ENCODE measurements around the gene SCN8A.
"Not testable (repeated sequence)": the region's sequence is repeated elsewhere in the genome, so short reads cannot be mapped to it uniquely, and the experiment has no call there.

Gene SCN8A

DNA sequence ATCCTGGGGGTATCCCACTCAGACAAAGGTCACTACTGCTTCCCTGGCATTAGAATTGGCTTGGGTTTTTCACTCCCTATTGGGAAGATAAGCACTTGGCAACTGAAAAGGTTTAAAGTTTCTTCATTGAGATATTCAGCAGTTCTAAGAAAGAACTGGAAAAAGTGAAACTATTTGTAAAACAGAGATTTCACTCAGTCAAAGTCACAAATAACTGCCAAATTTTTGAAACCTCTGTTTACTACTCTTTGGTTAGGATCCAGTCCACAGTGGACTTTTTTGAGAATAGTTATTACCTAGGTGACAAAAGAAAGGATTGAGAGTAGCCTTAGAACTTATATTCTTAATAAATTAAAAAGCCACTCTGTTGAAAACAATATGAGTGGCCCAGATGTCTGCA, 172.7 kb downstream of the SCN8A start:
- DNase-seq (ENCODE audit: low read depth in 2 of 2), result no peak

GRCh38 chr12:51766067-51766676, 175.1 kb downstream of the SCN8A start:
- DNase-seq (ENCODE audit: low read depth in 2 of 2), result no peak

GRCh38 chr12:51771008-51771407, 180.0 kb downstream of the SCN8A start:
- DNase-seq (ENCODE audit: low read depth in 2 of 2), result no peak

- no peak for DNase-seq (ENCODE audit: low read depth in 2 of 2)
These were observed 182.3 kb downstream of the SCN8A start for GRCh38 chr12:51773145-51773869.

GRCh38 chr12:51774933-51775332, 183.9 kb downstream of the SCN8A start:
- DNase-seq (ENCODE audit: low read depth in 2 of 2), result no peak

DNA sequence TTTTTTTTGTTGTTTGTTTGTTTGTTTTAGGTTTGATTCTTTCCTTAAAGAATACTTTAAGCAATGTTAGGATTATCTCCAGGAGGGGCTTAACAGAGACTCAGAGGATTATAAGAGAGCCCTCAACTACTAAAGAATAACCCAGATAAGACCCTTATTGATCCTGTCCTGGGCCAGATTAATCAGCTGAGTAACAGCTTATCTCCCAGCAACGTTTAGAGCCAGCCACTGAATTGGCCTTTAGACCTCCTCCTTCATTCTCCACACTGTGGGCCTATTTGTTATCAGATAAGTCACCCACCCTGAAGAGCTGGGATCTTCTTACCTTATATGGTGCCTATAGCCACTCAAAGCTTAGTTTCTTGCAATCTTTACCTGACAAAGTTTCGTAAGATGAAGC, 186.4 kb downstream of the SCN8A start:
- DNase-seq (ENCODE audit: low read depth in 2 of 2), result no peak

GRCh38 chr12:51777973-51778372, 186.9 kb downstream of the SCN8A start:
- DNase-seq (ENCODE audit: low read depth in 2 of 2), result no peak

DNA sequence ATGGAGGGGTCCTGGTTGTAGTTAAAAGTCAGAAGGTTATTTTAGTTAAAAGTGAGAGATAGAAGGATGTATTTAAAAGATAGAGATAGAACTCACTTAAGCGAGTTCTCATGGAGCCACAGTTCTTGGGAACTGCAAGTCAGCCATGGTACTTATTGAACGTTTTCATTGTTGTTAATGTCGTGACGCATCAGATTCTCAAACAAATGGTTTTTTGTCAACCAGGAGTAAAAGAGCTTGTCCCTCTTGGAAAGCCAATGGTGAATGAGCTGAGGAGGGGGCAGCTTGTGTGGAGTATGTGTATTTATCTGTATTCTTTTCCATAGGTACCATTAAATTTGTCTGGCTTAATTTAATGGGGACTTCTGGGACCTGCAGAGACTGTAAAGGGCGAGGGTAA, 188.8 kb downstream of the SCN8A start:
- DNase-seq (ENCODE audit: low read depth in 2 of 2), result no peak

DNA sequence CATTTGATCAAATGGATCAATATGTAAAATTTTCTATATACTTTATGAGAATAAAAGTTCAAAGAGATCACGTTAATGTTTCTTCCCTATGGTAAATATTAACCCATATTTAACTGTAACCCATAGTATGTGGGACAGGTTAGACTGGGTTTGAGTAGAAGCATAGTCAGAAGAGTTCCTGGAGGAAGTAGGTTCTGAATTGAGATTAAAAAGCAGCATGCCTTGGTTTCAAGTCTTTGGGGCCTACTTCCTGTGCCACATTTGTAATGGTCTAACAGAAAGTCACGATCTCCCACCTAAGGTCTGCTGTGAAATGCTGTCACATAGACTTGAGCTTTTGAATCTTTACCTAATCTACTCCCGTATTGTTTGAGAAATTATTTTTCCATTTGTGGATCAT, 193.7 kb downstream of the SCN8A start:
- no peak for DNase-seq (ENCODE audit: low read depth in 2 of 2)

DNA sequence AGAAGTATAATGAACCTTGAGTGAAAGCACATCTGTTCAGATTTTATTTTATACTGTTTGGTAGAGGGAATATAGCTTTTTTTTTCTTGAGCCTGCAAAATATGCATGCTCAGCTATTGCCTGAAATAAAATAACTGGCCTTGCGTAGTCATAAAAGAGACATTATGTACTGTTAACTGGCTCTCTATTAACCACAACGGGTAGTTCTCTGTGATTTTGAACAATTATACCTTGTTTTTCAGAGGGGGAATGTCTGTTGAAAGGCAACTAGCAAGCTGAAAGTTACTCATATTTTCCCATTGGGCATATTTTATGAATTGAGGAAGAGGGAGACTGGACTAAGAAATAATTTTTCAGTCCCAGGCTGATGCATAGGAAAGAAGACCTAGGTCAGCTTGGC, 194.9 kb downstream of the SCN8A start:
- no peak for DNase-seq (ENCODE audit: low read depth in 2 of 2)

- no peak for DNase-seq (ENCODE audit: low read depth in 2 of 2)
These were observed 197.8 kb downstream of the SCN8A start for GRCh38 chr12:51788876-51789275.

DNA sequence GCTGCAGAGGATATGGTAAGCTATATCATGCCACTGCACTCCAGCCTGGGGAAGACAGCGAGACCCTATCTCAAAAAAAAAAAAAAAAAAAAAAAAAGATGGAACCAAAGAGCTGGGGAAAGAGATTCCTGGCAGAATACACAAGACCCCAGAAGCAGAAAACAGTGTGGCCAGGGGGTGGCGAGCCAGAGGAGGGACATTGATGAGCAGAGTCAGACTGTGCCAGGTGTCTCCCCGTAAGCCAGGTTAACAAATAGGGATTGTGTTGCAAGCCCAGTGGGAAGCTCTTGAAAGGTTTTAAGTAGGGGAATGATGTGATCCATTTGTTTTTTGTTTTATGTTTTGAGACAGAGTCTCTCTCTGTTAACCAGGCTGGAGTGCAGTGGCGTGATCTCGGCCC, 201.4 kb downstream of the SCN8A start:
- DNase-seq (ENCODE audit: low read depth in 2 of 2), result no peak

- no peak for DNase-seq (ENCODE audit: low read depth in 2 of 2)
These were observed 202.2 kb downstream of the SCN8A start for GRCh38 chr12:51793201-51793600.

DNA sequence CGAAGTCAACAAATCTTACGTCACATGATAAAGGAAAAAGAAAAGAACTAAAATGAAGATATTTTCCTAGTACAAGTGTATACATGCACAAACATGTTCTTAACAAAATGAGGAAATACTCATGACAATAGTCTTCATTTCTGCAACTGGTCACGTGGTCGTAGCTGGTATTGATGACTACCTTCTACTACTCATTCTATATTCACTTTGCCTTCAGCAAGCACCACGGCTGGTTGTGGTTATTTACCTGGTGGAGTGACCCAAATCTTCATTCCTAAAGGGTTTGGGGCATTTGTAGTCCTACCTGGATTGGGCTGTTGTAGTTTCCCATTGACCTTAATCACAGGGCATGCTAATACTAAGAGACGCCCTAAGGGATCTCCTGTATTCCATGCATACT, 206.3 kb downstream of the SCN8A start:
- no peak for DNase-seq (ENCODE audit: low read depth in 2 of 2)

DNA sequence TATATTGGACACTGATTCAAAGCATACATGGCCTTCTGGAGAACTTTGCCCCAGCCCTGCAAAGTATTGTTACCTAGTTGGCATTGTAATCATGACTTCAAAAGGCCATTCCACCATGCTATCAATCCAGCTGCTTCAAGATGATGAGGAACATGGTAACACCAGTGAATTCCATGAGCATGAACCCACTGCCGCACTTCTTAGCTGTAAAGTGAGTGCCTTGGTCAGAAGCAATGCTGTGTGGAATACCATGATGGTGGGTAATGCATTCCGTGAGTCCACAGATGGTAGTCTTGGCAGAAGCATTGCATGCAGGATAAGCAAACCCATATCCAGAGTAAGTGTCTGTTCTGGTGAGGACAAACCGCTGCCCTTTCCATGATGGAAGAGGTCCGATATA, 207.0 kb downstream of the SCN8A start:
- not testable (repeated sequence) for DNase-seq (ENCODE audit: low read depth in 2 of 2)

GRCh38 chr12:51798501-51798900, 207.5 kb downstream of the SCN8A start:
- DNase-seq (ENCODE audit: low read depth in 2 of 2), result no peak

DNA sequence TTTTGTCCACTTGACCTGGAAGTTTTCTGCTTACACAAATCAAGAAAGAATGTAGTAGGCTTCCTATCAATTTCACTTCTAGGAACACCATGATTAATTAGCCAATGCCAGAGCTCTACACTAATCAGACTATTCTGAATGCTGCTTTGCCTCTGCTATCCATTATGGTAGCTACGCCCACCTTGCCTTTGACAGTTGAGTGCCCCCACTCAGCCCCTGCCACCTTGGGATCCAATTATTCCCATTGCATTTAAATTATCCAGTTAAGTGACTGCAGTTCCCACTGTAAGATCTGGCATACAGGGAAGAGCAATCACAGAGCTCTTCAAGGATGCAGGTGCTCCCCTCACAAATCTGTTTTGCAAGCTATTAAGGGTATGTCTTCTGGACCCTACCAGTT, 210.0 kb downstream of the SCN8A start:
- no peak for DNase-seq (ENCODE audit: low read depth in 2 of 2)

DNA sequence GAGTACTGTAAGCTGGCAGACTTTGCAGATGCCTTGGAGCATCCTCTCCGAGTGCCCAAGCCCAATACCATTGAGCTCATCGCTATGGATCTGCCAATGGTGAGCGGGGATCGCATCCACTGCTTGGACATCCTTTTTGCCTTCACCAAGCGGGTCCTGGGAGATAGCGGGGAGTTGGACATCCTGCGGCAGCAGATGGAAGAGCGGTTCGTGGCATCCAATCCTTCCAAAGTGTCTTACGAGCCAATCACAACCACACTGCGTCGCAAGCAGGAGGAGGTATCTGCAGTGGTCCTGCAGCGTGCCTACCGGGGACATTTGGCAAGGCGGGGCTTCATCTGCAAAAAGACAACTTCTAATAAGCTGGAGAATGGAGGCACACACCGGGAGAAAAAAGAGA, 215.9 kb downstream of the SCN8A start:
- no peak for DNase-seq (ENCODE audit: low read depth in 2 of 2)

DNA sequence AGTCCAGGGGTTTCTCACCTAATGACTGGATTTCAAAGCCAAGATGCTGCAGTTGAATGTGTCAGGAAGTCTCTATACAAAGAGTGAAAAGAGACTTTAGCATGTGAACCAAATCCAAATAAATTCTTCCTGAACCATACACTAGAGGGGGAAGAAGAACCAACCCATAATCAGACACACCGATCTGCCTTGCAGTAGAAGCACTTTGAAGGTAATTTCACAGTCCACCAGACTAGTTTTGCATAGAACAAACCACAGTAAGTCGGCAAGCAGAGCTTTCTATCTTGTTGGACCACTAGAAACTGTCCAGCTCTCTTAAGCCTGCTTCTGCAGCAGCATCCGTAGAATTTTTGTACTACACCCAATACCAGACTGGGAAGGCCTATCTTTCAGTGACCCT, 218.2 kb downstream of the SCN8A start:
- DNase-seq (ENCODE audit: low read depth in 2 of 2), result no peak

DNA sequence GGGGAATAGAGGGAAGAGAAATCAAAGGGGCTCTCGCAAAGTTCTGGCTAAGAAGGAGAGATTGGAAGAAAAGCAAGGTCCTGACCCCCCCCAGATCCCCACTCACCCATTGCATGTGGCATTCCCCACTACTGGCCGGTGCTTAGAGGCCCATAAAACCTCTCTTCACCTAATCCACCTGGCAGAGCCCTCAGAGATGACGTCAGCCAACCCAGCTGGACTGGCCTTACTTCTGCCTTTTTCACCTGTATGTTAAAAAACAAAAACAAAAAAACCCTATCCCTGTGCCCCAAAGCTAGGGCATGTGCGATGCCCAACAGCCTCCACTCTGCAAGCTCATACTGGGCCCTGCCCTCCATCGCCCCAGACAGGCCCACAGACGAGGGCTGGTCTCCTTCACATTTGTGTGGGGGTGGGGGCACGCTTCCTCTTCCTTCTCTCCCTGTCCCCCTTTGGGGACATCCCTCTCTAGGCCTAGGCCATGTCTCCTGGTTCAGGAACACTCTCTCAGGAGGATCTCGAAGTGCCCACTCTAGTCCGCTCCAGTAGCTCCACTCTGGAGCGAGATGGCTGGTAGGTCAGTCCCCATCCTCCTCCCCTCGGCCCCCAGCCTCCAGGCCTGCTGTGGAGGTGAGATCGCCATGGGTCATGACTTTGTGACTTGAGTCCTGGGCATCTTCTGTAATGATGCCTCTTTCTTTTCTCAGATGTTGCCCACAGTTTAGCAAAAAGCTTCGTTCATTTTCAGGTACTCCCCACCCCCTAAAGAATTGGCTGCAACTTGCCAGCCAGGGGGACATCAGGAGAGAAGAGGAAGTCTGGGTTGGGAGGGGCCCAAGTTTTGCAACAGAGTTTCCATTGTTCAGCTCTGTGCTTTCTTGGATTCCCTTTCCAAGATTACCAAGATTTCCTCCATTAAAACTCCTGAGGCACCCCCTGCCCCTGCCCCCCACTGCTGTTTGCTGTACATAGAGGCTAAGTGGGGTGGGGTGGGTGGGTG, 220.5 kb downstream of the SCN8A start:
- no peak for DNase-seq (ENCODE audit: low read depth in 2 of 2)

GRCh38 chr12:51812871-51813270, 221.8 kb downstream of the SCN8A start:
- DNase-seq (ENCODE audit: low read depth in 2 of 2), result no peak

- no peak for DNase-seq (ENCODE audit: low read depth in 2 of 2)
These were observed 222.9 kb downstream of the SCN8A start for GRCh38 chr12:51813931-51814310.

Data from stimulated activated CD8-positive, alpha-beta memory T cell treated with anti-CD3 and anti-CD28 coated beads, Interleukin-15, amount 100 ng/mL, for 4 hours (primary cell).